H1 (cell line): ENCODE data around the gene TPO. TPM values are rescaled to one million over a fixed set of nuclear protein-coding genes. Genes with fewer than 3 reads are reported as not detected.

ENCODE experiments used
- CTCF ChIA-PET: fragments of 300-600 bp; sonication (Branson Sonifier 250); formaldehyde crosslinking; loops from one replicate; lab custom pipeline; 2021; ENCODE audit not compliant: partially characterized antibody; lab: Charles Lee
- POLR2A ChIA-PET: fragments of 300-600 bp; sonication (Branson Sonifier 250); formaldehyde crosslinking; loops from one replicate; lab custom pipeline; 2021; ENCODE audit warnings: inconsistent platforms; ENCODE audit not compliant: partially characterized antibody; lab: Charles Lee
- DNase-seq, 2 experiments: peaks; one replicate each; pipeline versions ENCODE4 v3.0.0 to v3.0.0-alpha.2; 2010 to 2022; ENCODE audit warnings: low spot score in 2 of 2, low read depth in 1 of 2, mixed read lengths in 1 of 2
- FAIRE-seq: peaks from 2 replicates; lab custom pipeline; 2011; peaks lifted over from hg19 to GRCh38; lab: Jason Lieb, UNC
- H2AFZ ChIP-seq: 2 replicates; pipeline ENCODE4 v1.8.1; 2012; ENCODE audit warnings: low read length, inconsistent platforms
- H2AK5ac ChIP-seq: 2 replicates; pipeline ENCODE4 v1.6.1; 2013; ENCODE audit warnings: low read depth, low read length
- H2BK120ac ChIP-seq: replicated peaks from 2 replicates; pipeline ENCODE3; 2013; ENCODE audit warnings: low read depth, low read length, inconsistent platforms
- H2BK12ac ChIP-seq: 2 replicates; pipeline ENCODE4 v1.6.1; 2013; ENCODE audit warnings: low read depth, low read length
- H2BK15ac ChIP-seq: 2 replicates; pipeline ENCODE4 v1.6.1; 2013; ENCODE audit warnings: low read length
- H2BK20ac ChIP-seq: 2 replicates; pipeline ENCODE4 v1.6.1; 2013; ENCODE audit warnings: low read length
- H2BK5ac ChIP-seq: 2 replicates; pipeline ENCODE4 v1.6.1; 2013; ENCODE audit warnings: low read depth, low read length
- H3K14ac ChIP-seq: 2 replicates; pipeline ENCODE4 v1.6.1; 2013; ENCODE audit warnings: inconsistent platforms; ENCODE audit not compliant: insufficient read length
- H3K18ac ChIP-seq: 2 replicates; pipeline ENCODE4 v1.6.1; 2013; ENCODE audit warnings: low read length; ENCODE audit errors: extremely low read depth
- H3K23ac ChIP-seq: 2 replicates; pipeline ENCODE4 v1.6.1; 2013; ENCODE audit warnings: inconsistent platforms; ENCODE audit not compliant: insufficient read length
- H3K23me2 ChIP-seq: 2 replicates; pipeline ENCODE4 v1.6.1; 2013; ENCODE audit warnings: low read depth, low read length
- H3K27ac ChIP-seq: 2 replicates; pipeline ENCODE4 v1.6.1; 2011; ENCODE audit warnings: low read depth, low read length, inconsistent platforms
- H3K27me3 ChIP-seq, 4 experiments: replicated peaks in 1 of 4; 1 replicate in 1 of 4; 2 replicates in 3 of 4; pipeline versions ENCODE4 v1.6.1 to v1.8.1; 2011 to 2013; ENCODE audit warnings: low read length in 3 of 4, mild to moderate bottlenecking in 3 of 4, inconsistent platforms in 2 of 4, mixed read lengths in 2 of 4, moderate library complexity in 1 of 4; ENCODE audit not compliant: control insufficient read depth in 3 of 4, insufficient read depth in 3 of 4; ENCODE audit errors: extremely low read depth in 1 of 4
- H3K36me3 ChIP-seq, 4 experiments: 2 replicates each; pipeline versions ENCODE4 v1.6.1 to v1.8.1; 2011 to 2013; ENCODE audit warnings: mild to moderate bottlenecking in 4 of 4, low read length in 3 of 4, moderate library complexity in 2 of 4, control low read depth in 1 of 4, inconsistent platforms in 1 of 4; ENCODE audit not compliant: insufficient read depth in 4 of 4, control insufficient read depth in 2 of 4
- H3K4ac ChIP-seq: replicated peaks from 2 replicates; pipeline ENCODE3; 2013; ENCODE audit warnings: low read length, low read depth, mixed read lengths, inconsistent platforms; ENCODE audit not compliant: insufficient read length
- H3K4me1 ChIP-seq, 4 experiments: replicated peaks in 1 of 4; 1 replicate in 1 of 4; 2 replicates in 3 of 4; pipeline versions ENCODE4 v1.6.1 to v1.8.1; 2011 to 2013; ENCODE audit warnings: low read length in 3 of 4, inconsistent platforms in 2 of 4, mixed read lengths in 1 of 4; ENCODE audit not compliant: insufficient read depth in 4 of 4, control insufficient read depth in 3 of 4
- H3K4me2 ChIP-seq, 2 experiments: 2 replicates each; pipeline versions ENCODE4 v1.6.1 to v1.8.1; 2011 to 2013; ENCODE audit warnings: low read depth in 2 of 2, low read length in 2 of 2, control low read depth in 1 of 2, inconsistent platforms in 1 of 2, mild to moderate bottlenecking in 1 of 2; ENCODE audit not compliant: insufficient read depth in 1 of 2
- H3K4me3 ChIP-seq, 4 experiments: fragments of 200-600, 300-600 bp in 1 of 4; sonication (generic), shearing (Covaris generic), sonication (Bioruptor Twin) in 1 of 4; 2 replicates each; pipeline versions ENCODE4 v1.5.1 to v1.8.1; 2011 to 2016; ENCODE audit warnings: low read length in 4 of 4, low read depth in 3 of 4, control low read depth in 2 of 4, inconsistent platforms in 2 of 4, mild to moderate bottlenecking in 2 of 4, mixed read lengths in 1 of 4, moderate library complexity in 1 of 4; ENCODE audit not compliant: insufficient read depth in 2 of 4; ENCODE audit errors: extremely low read depth in 1 of 4
- H3K56ac ChIP-seq: replicated peaks from 2 replicates; pipeline ENCODE3; 2013; ENCODE audit warnings: low read depth, mild to moderate bottlenecking, mixed read lengths, low read length, inconsistent platforms; ENCODE audit not compliant: insufficient read length
- H3K79me1 ChIP-seq: 2 replicates; pipeline ENCODE4 v1.6.1; 2013; ENCODE audit warnings: low read depth, low read length, control low read depth
- H3K79me2 ChIP-seq, 2 experiments: 2 replicates each; pipeline versions ENCODE4 v1.6.1 to v1.8.1; 2012 to 2013; ENCODE audit warnings: low read length in 2 of 2, mild to moderate bottlenecking in 2 of 2, inconsistent platforms in 1 of 2; ENCODE audit not compliant: insufficient read depth in 2 of 2, control insufficient read depth in 1 of 2
- H3K9ac ChIP-seq, 4 experiments: replicated peaks in 1 of 4; 1 replicate in 1 of 4; 2 replicates in 3 of 4; pipeline versions ENCODE4 v1.6.1 to v1.8.1; 2011 to 2013; ENCODE audit warnings: low read depth in 3 of 4, low read length in 3 of 4, control low read depth in 2 of 4, mild to moderate bottlenecking in 2 of 4, moderate library complexity in 2 of 4, inconsistent platforms in 1 of 4; ENCODE audit errors: extremely low read depth in 1 of 4
- H3K9me3 ChIP-seq, 2 experiments: 2 replicates each; pipeline versions ENCODE4 v1.6.1 to v1.8.1; 2012 to 2013; ENCODE audit warnings: mild to moderate bottlenecking in 2 of 2, moderate library complexity in 2 of 2, control low read depth in 1 of 2, inconsistent platforms in 1 of 2, low read depth in 1 of 2, low read length in 1 of 2, mixed read lengths in 1 of 2; ENCODE audit not compliant: insufficient read depth in 2 of 2
- H4K20me1 ChIP-seq, 2 experiments: replicated peaks in 1 of 2; 2 replicates each; pipeline versions ENCODE3 to v1.8.1; 2011 to 2013; ENCODE audit warnings: inconsistent platforms in 2 of 2, low read length in 2 of 2, mild to moderate bottlenecking in 1 of 2; ENCODE audit not compliant: insufficient read depth in 2 of 2, control insufficient read depth in 1 of 2
- H4K5ac ChIP-seq: 2 replicates; pipeline ENCODE4 v1.6.1; 2013; ENCODE audit warnings: low read length, low read depth, mixed read lengths, inconsistent platforms; ENCODE audit not compliant: insufficient read length
- H4K8ac ChIP-seq: 2 replicates; pipeline ENCODE4 v1.8.0; 2013; ENCODE audit warnings: mild to moderate bottlenecking, moderate library complexity, low read length, inconsistent platforms; ENCODE audit not compliant: insufficient read depth; ENCODE audit errors: extremely low read depth
- H4K91ac ChIP-seq: replicated peaks from 2 replicates; pipeline ENCODE3; 2013; ENCODE audit warnings: low read length, mixed read lengths, inconsistent platforms; ENCODE audit not compliant: insufficient read length
- ATF2 ChIP-seq: IDR thresholded peaks from 2 replicates; pipeline ENCODE4 v1.6.1; 2012; ENCODE audit warnings: low read length, inconsistent platforms
- BCL11A ChIP-seq, 2 experiments: IDR thresholded peaks; one replicate each; pipeline ENCODE4 v1.6.1; 2011; ENCODE audit warnings: low read depth in 2 of 2, low read length in 2 of 2, mild to moderate bottlenecking in 2 of 2
- BRCA1 ChIP-seq: IDR thresholded peaks from 2 replicates; pipeline ENCODE4 v1.6.1; 2012; ENCODE audit warnings: low read depth, low read length, improper control_type of control experiment
- E2F6 ChIP-seq: IDR thresholded peaks from 2 replicates; pipeline ENCODE4 v1.6.1; 2012; ENCODE audit warnings: inconsistent platforms
- JUN ChIP-seq: IDR thresholded peaks from 2 replicates; pipeline ENCODE4 v1.6.1; 2011; ENCODE audit warnings: low read depth, mild to moderate bottlenecking, improper control_type of control experiment, low read length
- RAD21 ChIP-seq, 2 experiments: IDR thresholded peaks in 1 of 2; conservative IDR thresholded peaks in 1 of 2; 2 replicates each; pipeline ENCODE4 v1.6.1; 2011; ENCODE audit warnings: low read depth in 2 of 2, low read length in 2 of 2, improper control_type of control experiment in 1 of 2, inconsistent platforms in 1 of 2, mild to moderate bottlenecking in 1 of 2, moderate library complexity in 1 of 2
- RFX5 ChIP-seq: IDR thresholded peaks from 2 replicates; pipeline ENCODE4 v1.6.1; 2011; ENCODE audit warnings: low read depth, low read length, improper control_type of control experiment, borderline replicate concordance
- SIX5 ChIP-seq: IDR thresholded peaks from 2 replicates; pipeline ENCODE4 v1.6.1; 2011; ENCODE audit warnings: mild to moderate bottlenecking, low read depth, low read length
- SP1 ChIP-seq: IDR thresholded peaks from 2 replicates; pipeline ENCODE4 v1.6.1; 2011; ENCODE audit warnings: low read depth, low read length
- SP4 ChIP-seq: IDR thresholded peaks from 2 replicates; pipeline ENCODE4 v1.6.1; 2012; ENCODE audit warnings: low read length, inconsistent platforms
- TEAD4 ChIP-seq: IDR thresholded peaks from 2 replicates; pipeline ENCODE4 v1.6.1; 2012; ENCODE audit warnings: low read depth, low read length, inconsistent platforms, mixed read lengths
- WGBS, 2 experiments: shearing (Covaris generic) in 1 of 2; methylation state at CpG; one replicate each; pipeline versions ENCODE4 v1.1.6 to v1.1.7; 2013 to 2015; ENCODE audit warnings: low lambda C conversion rate in 2 of 2, mixed read lengths in 2 of 2, inconsistent platforms in 1 of 2, low coverage in 1 of 2, missing lambda C conversion rate in 1 of 2; ENCODE audit not compliant: insufficient replicate concordance in 2 of 2, insufficient coverage in 1 of 2, insufficient read length in 1 of 2; ENCODE audit errors: extremely low coverage in 1 of 2, missing lambda C conversion rate in 1 of 2; 5-methylcytosine and 5-hydroxymethylcytosine counted together
- polyA plus RNA-seq, 7 experiments: library from polyadenylated mRNA; depleted of rRNA in 3 of 7; stranded (reverse) in 5 of 7; unstranded in 2 of 7; fragments of >200 nt in 5 of 7; fragments of 200-250 nt in 2 of 7; gene quantifications; 1 replicate in 5 of 7; 2 replicates in 1 of 7; 4 replicates in 1 of 7; pipeline versions ENCODE4 v1.2.1 to v1.2.3, GENCODE V29; 2011 to 2013; ENCODE audit warnings: missing spikeins in 2 of 7, mixed read lengths in 2 of 7
- total RNA-seq: library from RNA; stranded (reverse); fragmentation: NEBNext Ultra II Directional; extraction: Animal tissue kit (Norgen Biotek cat#: 25700); gene quantifications from 2 replicates; pipeline ENCODE4 v1.2.1, GENCODE V29; 2021

Gene TPO
- total and polyA plus RNA-seq, 2 of the 8 experiments (the other 6 are each of a cell fraction or from before 2014, with no cell fraction given): not detected

DNA sequence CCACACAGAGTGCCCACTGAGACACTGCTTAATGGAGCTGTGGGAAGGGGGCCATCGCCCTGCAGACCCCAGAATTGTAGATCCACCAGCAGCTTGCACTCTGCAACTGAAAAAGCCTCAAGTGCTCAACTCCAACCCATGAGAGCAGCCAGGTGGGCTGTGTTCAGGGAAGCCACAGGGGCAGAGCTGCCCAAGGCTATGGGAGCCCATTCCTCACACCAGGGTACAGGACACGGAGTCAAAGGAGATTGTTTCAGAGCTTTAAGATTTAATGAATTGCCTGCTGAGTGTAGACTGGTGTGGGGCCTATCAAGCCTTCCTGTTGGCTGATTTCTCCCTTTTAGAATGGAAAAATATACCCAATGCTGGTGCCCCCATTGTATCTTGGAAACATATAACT lies 17.2 kb downstream of the TPO start:
- Histone ChIP-seq H3K4me3 (no peak overlapping the region), H3K27ac (no peak overlapping the region), H2BK5ac (no peak overlapping the region), H3K56ac (no peak overlapping the region), H2AFZ (no peak overlapping the region), H3K4ac (no peak overlapping the region), H3K14ac (no peak overlapping the region), H3K79me1 (no peaks in the 10 kb centered on the region), H4K5ac (no peak overlapping the region), H3K27me3 (no peaks in the 10 kb centered on the region), H2BK120ac (no peak overlapping the region), H4K20me1 (no peaks in the 10 kb centered on the region), H2AK5ac (no peak overlapping the region; the same call in 1 of the 2 replicates), H4K8ac (no peak overlapping the region), H3K18ac (no peak overlapping the region), H2BK12ac (no peak overlapping the region), H4K91ac (no peak overlapping the region), H3K79me2 (no peaks in the 10 kb centered on the region), H3K4me1 (no peaks in the 10 kb centered on the region; a peak in 2 of 7 replicates), H3K23ac (no peak overlapping the region), H3K36me3 (no peaks in the 10 kb centered on the region), H3K9ac (no peak overlapping the region), H3K23me2 (no peaks in the 10 kb centered on the region; the same call in 1 of the 2 replicates), H3K9me3 (no peaks in the 10 kb centered on the region)
- ChIA-PET POLR2A (no interaction called here), CTCF (interaction anchor here (0.6 kb wide), 1 partner anchor 291 kb away, joined by 5 read pairs; no protein-coding TSS in a partner anchor)
- no peak for DNase-seq
- FAIRE-seq: no peak
- TF ChIP-seq SIX5: no peak
- TF ChIP-seq BCL11A (IDR thresholded peaks at IDR 0.05; ENCODE audit: low read depth in 2 of 2, low read length in 2 of 2): no peak
- no peak for TF ChIP-seq TEAD4
- TF ChIP-seq ATF2: no peak
- TF ChIP-seq JUN: no peak
- no peak for TF ChIP-seq RAD21 (IDR thresholded peaks at IDR 0.05 in 1 of 2, conservative IDR thresholded peaks at IDR 0.05 in 1 of 2; ENCODE audit: low read depth in 2 of 2, low read length in 2 of 2)
- TF ChIP-seq E2F6: no peak
- TF ChIP-seq SP1: no peak
- TF ChIP-seq SP4: no peak
- TF ChIP-seq BRCA1: no peak
- no peak for TF ChIP-seq RFX5
- TF ChIP-seq, all 59 proteins: peak for 0
- Histone ChIP-seq H2BK15ac (no peak overlapping the region), H2BK20ac (no peak overlapping the region), H3K4me2 (no peak overlapping the region)
- 77% methylated on average over 2 of the region's 2 CpGs; no CpG with 5 or more reads in 1 of the 2 experiments for WGBS, 2 experiments
